Liver (tissue), 9 donors: ENCODE measurements around the gene HDC. TPM values are rescaled to one million over a fixed set of nuclear protein-coding genes. Genes with fewer than 3 reads are reported as not detected.

ENCODE experiments used
- DNase-seq: peaks from one replicate; pipeline ENCODE4 v3.0.0-alpha.2; 2017; ENCODE audit warnings: low spot score
- H3K27ac ChIP-seq, 2 donors: one replicate each; pipeline ENCODE4 v1.7.0; 2013; ENCODE audit warnings: inconsistent platforms in 2 of 2, low read length in 2 of 2, control low read depth in 1 of 2, low read depth in 1 of 2, mild to moderate bottlenecking in 1 of 2
- H3K27me3 ChIP-seq, 4 donors: one replicate each; pipeline versions ENCODE4 v1.6.1 to v1.7.0; 2013; ENCODE audit warnings: low read length in 3 of 4, inconsistent platforms in 1 of 4, mild to moderate bottlenecking in 1 of 4, moderate library complexity in 1 of 4; ENCODE audit not compliant: control insufficient read depth in 4 of 4, insufficient read depth in 4 of 4
- H3K36me3 ChIP-seq, 4 donors: one replicate each; pipeline versions ENCODE4 v1.6.1 to v1.7.0; 2013; ENCODE audit warnings: low read length in 3 of 4, mild to moderate bottlenecking in 3 of 4, low read depth in 1 of 4, moderate library complexity in 1 of 4; ENCODE audit not compliant: control insufficient read depth in 4 of 4, insufficient read depth in 3 of 4
- H3K4me1 ChIP-seq, 4 donors: one replicate each; pipeline versions ENCODE4 v1.6.1 to v1.7.0; 2013; ENCODE audit warnings: low read length in 3 of 4, mild to moderate bottlenecking in 3 of 4, moderate library complexity in 1 of 4; ENCODE audit not compliant: control insufficient read depth in 4 of 4, insufficient read depth in 4 of 4
- H3K4me3 ChIP-seq, 3 donors: one replicate each; pipeline versions ENCODE4 v1.6.1 to v1.7.0; 2013; ENCODE audit warnings: low read length in 3 of 3, control low read depth in 1 of 3, low read depth in 1 of 3, mild to moderate bottlenecking in 1 of 3
- H3K9ac ChIP-seq, 2 donors: one replicate each; pipeline ENCODE4 v1.7.0; 2013; ENCODE audit warnings: low read length in 2 of 2, mild to moderate bottlenecking in 2 of 2, moderate library complexity in 2 of 2, control low read depth in 1 of 2, low read depth in 1 of 2
- H3K9me3 ChIP-seq, 4 donors: one replicate each; pipeline versions ENCODE4 v1.6.1 to v1.7.0; 2013; ENCODE audit warnings: low read length in 3 of 4; ENCODE audit not compliant: control insufficient read depth in 4 of 4
- EGR1 ChIP-seq, 2 donors: IDR thresholded peaks; 2 replicates each; pipeline ENCODE4 v1.6.1; 2016 to 2018; ENCODE audit warnings: antibody characterized with exemption in 2 of 2, low read depth in 2 of 2
- FOXA1 ChIP-seq: IDR thresholded peaks from 2 replicates; pipeline ENCODE4 v1.6.1; 2016; ENCODE audit warnings: antibody characterized with exemption
- FOXA2 ChIP-seq: IDR thresholded peaks from 2 replicates; pipeline ENCODE4 v1.6.1; 2016; ENCODE audit warnings: antibody characterized with exemption
- HNF4A ChIP-seq, 2 donors: conservative IDR thresholded peaks; 2 replicates each; pipeline ENCODE4 v1.6.1; 2016; ENCODE audit warnings: antibody characterized with exemption in 2 of 2, mild to moderate bottlenecking in 2 of 2
- HNF4G ChIP-seq: IDR thresholded peaks from 2 replicates; pipeline ENCODE4 v1.6.1; 2016; ENCODE audit warnings: antibody characterized with exemption
- JUND ChIP-seq, 2 donors: IDR thresholded peaks; 2 replicates each; pipeline ENCODE4 v1.6.1; 2016; ENCODE audit warnings: antibody characterized with exemption in 2 of 2
- NR2F2 ChIP-seq: IDR thresholded peaks from 2 replicates; pipeline ENCODE4 v1.6.1; 2016; ENCODE audit warnings: antibody characterized with exemption
- RAD21 ChIP-seq, 2 donors: IDR thresholded peaks; 2 replicates each; pipeline ENCODE4 v1.6.1; 2016; ENCODE audit warnings: antibody characterized with exemption in 2 of 2, mild to moderate bottlenecking in 2 of 2
- RXRA ChIP-seq, 2 donors: IDR thresholded peaks; 2 replicates each; pipeline ENCODE4 v1.6.1; 2017 to 2018; ENCODE audit warnings: antibody characterized with exemption in 2 of 2, mild to moderate bottlenecking in 1 of 2
- SP1 ChIP-seq: IDR thresholded peaks from 2 replicates; pipeline ENCODE4 v1.6.1; 2018; ENCODE audit warnings: antibody characterized with exemption, mild to moderate bottlenecking
- TAF1 ChIP-seq: conservative IDR thresholded peaks from 2 replicates; pipeline ENCODE4 v1.6.1; 2016; ENCODE audit warnings: antibody characterized with exemption, mild to moderate bottlenecking
- YY1 ChIP-seq: IDR thresholded peaks from 2 replicates; pipeline ENCODE4 v1.6.1; 2016; ENCODE audit warnings: antibody characterized with exemption, mild to moderate bottlenecking
- WGBS: extraction: QIAGEN DNeasy Blood & Tissue Kit; methylation state at CpG from one replicate; pipeline ENCODE4 v1.1.7; 2013; 5-methylcytosine and 5-hydroxymethylcytosine counted together
- polyA plus RNA-seq, 2 donors: library from polyadenylated mRNA; stranded (reverse) in 1 of 2; unstranded in 1 of 2; fragments of 200-250 nt in 1 of 2; fragments of >200 nt in 1 of 2; fragmentation: Nextera tagmentation in 1 of 2; extraction: Ambion mirVana in 1 of 2; gene quantifications; one replicate each; pipeline versions ENCODE4 v1.2.1 to v1.2.3, GENCODE V29; 2013 to 2015
- total RNA-seq, 2 donors: library from RNA; depleted of rRNA; stranded (reverse); fragments of >200 nt; gene quantifications; one replicate each; pipeline ENCODE4 v1.2.3, GENCODE V29; 2014
- TF ChIP-seq, protein P1 (sequence below): IDR thresholded peaks from 2 replicates; pipeline ENCODE4 v1.6.1; 2016; ENCODE audit warnings: antibody characterized with exemption
- TF ChIP-seq, protein P2 (sequence below): IDR thresholded peaks from 2 replicates; pipeline ENCODE4 v1.6.1; 2016; ENCODE audit warnings: antibody characterized with exemption
- TF ChIP-seq, protein P3 (sequence below): IDR thresholded peaks from 2 replicates; pipeline ENCODE4 v1.6.1; 2016; ENCODE audit warnings: antibody characterized with exemption, mild to moderate bottlenecking
- donor health status: healthy.
- donor health status: healthy.
- donor health status: healthy.
- donor health status: healthy.
- donor health status: healthy.

HDC gene
- total and polyA plus RNA-seq, 4 donors: 0.07 to 3.0 (median 0.78) TPM

DNA sequence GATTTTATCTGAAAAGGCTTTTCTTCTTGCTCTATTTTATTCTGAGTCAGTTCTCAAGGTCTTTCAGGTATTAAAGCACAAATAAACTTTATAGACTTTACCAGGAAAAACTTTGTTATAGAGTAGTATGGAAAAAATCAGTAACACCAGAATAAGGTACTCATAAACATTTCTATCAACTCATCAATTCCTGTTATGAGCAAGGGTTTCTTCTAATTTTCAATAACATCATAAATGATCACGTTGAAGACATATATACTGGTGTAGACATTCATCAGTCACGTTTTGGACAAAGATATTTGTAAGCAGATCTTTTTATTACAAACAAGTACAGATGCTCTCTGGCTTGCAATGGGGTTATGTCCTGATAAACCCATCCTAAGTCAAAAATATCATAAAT is 9.6 kb upstream of the HDC start (continued):
- TF ChIP-seq RAD21 (IDR thresholded peaks at IDR 0.05) (no peak), TAF1 (no peak), NR2F2 (no peak)

DNA sequence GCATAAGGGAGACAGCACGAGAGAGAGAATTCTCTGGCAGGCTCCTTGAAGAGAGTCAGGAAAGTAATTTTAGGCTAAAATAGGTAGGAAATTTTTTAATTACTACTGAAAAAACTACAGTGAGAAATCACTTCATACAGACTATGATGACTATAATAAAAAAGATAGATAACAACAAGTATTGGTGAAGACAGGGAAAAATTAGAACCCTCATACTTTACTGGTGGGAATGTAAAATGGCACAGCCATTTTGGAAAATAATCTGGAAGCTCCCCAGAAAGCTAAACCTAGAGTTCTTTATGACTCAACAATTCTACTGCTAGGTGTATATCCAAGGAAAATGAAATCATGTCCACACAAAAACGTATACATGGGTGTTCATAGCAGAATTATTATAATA is 2.1 kb upstream of the HDC start:
- DNase-seq: no peak
- no peak overlapping the region for H3K27ac ChIP-seq
- no peak overlapping the region for H3K9ac ChIP-seq
- H3K4me3 ChIP-seq: no peak overlapping the region
- no peaks in the 10 kb centered on the region for H3K27me3 ChIP-seq
- 82% methylated on average over 2 of the region's 2 CpGs for WGBS
- H3K36me3 ChIP-seq: no peaks in the 10 kb centered on the region
- H3K9me3 ChIP-seq: no peaks in the 10 kb centered on the region
- H3K4me1 ChIP-seq: peaks cover 0 to 1% (median 0%) of the 10 kb centered on the region in 4 donors
- TF ChIP-seq RAD21 (IDR thresholded peaks at IDR 0.05) (no peak), SP1 (no peak), HNF4G (no peak), RXRA (IDR thresholded peaks at IDR 0.05) (no peak), EGR1 (IDR thresholded peaks at IDR 0.05; ENCODE audit: low read depth in 2 of 2) (no peak), HNF4A (conservative IDR thresholded peaks at IDR 0.05) (no peak), JUND (IDR thresholded peaks at IDR 0.05) (no peak), FOXA1 (no peak), NR2F2 (no peak), YY1 (no peak), TAF1 (no peak)
- TF ChIP-seq, protein P1, sequence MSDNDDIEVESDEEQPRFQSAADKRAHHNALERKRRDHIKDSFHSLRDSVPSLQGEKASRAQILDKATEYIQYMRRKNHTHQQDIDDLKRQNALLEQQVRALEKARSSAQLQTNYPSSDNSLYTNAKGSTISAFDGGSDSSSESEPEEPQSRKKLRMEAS: no peak

DNA sequence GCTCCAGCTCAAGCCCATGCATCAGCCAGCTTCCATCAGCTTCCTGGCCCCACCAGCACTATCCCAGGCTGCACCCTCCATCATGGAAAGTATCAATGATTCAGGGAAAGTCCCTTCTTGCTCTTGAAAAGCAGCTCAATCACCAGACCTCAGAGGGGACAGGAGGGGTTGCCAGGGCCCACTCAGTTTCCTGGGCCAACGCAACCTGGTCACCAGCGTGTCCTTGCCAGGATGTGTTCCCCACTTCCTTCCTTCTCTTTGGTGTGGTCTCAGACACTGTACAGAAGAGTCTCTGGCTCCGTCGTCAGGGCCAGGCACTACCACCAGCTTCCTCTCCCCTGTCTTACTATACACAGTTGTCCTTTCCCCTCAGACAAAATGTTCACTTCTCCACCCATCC is 3.0 kb downstream of the HDC start:
- DNase-seq: no peak
- no peaks in the 10 kb centered on the region for H3K27me3 ChIP-seq
- 66% methylated on average over 4 of the region's 4 CpGs for WGBS
- no peaks in the 10 kb centered on the region for H3K4me1 ChIP-seq
- TF ChIP-seq, protein P2, sequence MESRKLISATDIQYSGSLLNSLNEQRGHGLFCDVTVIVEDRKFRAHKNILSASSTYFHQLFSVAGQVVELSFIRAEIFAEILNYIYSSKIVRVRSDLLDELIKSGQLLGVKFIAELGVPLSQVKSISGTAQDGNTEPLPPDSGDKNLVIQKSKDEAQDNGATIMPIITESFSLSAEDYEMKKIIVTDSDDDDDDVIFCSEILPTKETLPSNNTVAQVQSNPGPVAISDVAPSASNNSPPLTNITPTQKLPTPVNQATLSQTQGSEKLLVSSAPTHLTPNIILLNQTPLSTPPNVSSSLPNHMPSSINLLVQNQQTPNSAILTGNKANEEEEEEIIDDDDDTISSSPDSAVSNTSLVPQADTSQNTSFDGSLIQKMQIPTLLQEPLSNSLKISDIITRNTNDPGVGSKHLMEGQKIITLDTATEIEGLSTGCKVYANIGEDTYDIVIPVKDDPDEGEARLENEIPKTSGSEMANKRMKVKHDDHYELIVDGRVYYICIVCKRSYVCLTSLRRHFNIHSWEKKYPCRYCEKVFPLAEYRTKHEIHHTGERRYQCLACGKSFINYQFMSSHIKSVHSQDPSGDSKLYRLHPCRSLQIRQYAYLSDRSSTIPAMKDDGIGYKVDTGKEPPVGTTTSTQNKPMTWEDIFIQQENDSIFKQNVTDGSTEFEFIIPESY: no peak
- TF ChIP-seq TAF1 (no peak), FOXA1 (no peak), FOXA2 (no peak), SP1 (no peak), RAD21 (IDR thresholded peaks at IDR 0.05) (no peak)
- TF ChIP-seq, protein P3, sequence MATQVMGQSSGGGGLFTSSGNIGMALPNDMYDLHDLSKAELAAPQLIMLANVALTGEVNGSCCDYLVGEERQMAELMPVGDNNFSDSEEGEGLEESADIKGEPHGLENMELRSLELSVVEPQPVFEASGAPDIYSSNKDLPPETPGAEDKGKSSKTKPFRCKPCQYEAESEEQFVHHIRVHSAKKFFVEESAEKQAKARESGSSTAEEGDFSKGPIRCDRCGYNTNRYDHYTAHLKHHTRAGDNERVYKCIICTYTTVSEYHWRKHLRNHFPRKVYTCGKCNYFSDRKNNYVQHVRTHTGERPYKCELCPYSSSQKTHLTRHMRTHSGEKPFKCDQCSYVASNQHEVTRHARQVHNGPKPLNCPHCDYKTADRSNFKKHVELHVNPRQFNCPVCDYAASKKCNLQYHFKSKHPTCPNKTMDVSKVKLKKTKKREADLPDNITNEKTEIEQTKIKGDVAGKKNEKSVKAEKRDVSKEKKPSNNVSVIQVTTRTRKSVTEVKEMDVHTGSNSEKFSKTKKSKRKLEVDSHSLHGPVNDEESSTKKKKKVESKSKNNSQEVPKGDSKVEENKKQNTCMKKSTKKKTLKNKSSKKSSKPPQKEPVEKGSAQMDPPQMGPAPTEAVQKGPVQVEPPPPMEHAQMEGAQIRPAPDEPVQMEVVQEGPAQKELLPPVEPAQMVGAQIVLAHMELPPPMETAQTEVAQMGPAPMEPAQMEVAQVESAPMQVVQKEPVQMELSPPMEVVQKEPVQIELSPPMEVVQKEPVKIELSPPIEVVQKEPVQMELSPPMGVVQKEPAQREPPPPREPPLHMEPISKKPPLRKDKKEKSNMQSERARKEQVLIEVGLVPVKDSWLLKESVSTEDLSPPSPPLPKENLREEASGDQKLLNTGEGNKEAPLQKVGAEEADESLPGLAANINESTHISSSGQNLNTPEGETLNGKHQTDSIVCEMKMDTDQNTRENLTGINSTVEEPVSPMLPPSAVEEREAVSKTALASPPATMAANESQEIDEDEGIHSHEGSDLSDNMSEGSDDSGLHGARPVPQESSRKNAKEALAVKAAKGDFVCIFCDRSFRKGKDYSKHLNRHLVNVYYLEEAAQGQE: no peak
- no peaks in the 10 kb centered on the region for H3K9me3 ChIP-seq
- H3K9ac ChIP-seq: no peak overlapping the region
- H3K27ac ChIP-seq: no peak overlapping the region
- H3K4me3 ChIP-seq: no peak overlapping the region
- no peaks in the 10 kb centered on the region for H3K36me3 ChIP-seq
